NCI-H146 (cell line): Measurements from ENCODE around the gene PRKN.
A peak's percentile ranks its signal among the peaks of the same experiment; 100 is the strongest.

Experiments used
- DNase-seq: peaks from one replicate; lab custom pipeline; 2025; lab: John Stamatoyannopoulos, UW

PRKN gene

GRCh38 chr6:162187168-162187935 lies 540.2 kb downstream of the PRKN start:
- no peak for DNase-seq

GRCh38 chr6:162184465-162184864 lies 543.1 kb downstream of the PRKN start:
- no peak for DNase-seq

DNA sequence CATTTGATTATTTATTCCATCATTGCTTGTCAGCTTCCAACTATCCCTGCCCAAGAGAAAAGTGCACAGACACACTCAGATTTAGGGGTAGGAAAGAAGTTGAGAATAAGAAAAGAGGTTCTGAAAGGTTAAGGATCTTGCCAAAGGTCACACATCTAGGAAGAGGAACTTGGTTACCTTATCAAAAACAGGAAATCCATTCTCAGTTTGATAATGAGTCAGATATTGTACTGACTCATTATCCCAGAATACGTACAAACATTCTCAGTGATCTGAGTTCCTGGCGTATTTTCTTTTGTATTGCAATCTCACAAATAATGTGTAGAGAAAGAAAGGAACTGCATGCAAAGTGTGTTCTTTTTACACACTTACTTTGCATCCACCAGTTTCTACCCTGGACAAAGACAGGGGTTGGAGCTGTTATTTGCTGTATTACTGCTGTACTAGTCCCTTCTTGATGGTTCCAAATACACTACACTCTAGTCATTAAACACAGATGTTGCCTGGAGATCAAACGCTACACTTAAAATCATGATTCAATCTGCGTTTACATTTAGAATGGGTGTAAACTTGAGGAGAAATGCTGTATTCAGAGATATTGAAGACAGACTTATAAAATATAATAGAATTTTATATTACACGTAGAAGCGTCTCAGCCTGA lies 545.7 kb downstream of the PRKN start:
- no peak for DNase-seq

DNA sequence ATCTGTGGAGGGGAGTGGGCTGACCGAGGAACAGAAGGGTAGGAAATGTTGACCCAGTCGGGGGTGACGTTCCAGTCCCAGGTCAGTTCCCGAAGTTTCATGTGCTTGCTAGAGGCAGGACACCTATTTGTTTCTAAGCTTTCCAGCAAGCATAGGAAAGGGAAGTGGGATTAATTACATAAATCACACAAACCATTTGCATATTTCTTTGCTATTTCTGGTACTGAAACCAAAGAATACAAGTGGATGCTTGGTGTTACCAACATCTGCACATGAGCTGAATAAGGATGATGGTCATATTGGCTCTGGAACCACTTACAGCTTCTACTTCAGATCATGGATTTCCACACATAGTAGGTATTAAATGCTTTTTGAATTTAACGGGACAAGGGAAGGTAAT lies 546.5 kb downstream of the PRKN start:
- no peak for DNase-seq

GRCh38 chr6:162179196-162179951 lies 548.2 kb downstream of the PRKN start:
- DNase-seq, result no peak

DNA sequence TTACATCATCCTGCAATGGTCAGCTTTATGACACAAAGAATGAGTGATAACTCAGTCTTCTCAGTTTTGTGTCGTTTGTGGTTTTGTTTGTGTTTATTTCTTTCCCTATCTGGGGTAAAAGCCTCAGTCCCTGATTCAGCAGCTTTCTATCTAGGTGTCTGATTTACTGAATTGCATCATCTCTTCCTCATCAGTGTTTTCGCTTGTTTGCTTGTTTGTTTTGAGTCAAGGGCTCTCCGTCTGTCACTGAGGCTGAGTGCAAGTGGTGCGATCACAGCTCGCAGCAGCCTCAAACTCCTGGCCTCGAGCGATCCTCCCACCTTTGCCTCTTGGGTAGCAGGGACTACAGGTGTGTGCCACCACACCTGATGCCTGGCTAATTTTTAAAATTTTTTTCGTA lies 548.9 kb downstream of the PRKN start:
- DNase-seq, result no peak

- DNase-seq, result no peak
Observed at GRCh38 chr6:162178266-162178665, 549.3 kb downstream of the PRKN start.

DNA sequence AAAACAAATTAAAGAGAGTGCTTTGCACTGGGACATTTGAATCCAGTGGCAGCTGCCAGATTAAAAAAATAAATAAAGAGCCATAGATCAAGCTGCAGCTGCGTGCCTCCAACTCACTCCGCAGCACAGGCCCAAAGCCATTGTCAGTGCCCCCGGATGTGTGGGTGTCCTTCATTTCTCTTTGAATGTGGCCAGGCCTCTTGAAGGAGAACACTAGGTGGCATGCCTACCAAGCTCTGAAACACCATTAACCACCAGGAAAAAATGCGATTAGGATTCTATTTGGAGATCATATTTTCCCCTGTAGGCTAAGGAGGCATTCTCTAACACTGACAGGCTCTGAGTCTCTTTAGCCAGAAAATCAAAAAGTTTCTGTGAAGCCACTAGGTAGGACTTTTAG lies 549.8 kb downstream of the PRKN start:
- peak; percentile 84 for DNase-seq

GRCh38 chr6:162173466-162173865 lies 554.1 kb downstream of the PRKN start:
- peak; percentile 76 for DNase-seq

DNA sequence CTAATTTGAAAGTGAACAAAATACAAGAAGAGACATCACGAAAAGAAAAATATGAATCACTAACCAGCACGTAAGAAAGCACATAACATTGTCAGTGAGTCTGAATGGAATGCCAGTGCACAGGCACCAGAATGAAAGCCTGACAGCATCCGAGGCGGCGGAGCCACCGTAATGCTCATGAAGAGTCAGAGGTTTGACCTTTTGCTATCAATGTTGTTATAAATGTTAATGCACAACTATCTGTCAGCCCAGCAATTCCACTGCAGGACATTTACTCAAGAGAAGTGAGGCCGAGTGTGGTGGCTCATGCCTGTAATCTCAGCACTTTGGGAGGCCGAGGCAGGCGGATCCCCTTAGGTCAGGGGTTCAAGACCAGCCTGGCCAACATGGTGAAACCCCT lies 562.1 kb downstream of the PRKN start:
- DNase-seq, result no peak

- no peak for DNase-seq
Observed at GRCh38 chr6:162157167-162157870, 570.2 kb downstream of the PRKN start.

GRCh38 chr6:162156146-162156545 lies 571.4 kb downstream of the PRKN start:
- no peak for DNase-seq

DNA sequence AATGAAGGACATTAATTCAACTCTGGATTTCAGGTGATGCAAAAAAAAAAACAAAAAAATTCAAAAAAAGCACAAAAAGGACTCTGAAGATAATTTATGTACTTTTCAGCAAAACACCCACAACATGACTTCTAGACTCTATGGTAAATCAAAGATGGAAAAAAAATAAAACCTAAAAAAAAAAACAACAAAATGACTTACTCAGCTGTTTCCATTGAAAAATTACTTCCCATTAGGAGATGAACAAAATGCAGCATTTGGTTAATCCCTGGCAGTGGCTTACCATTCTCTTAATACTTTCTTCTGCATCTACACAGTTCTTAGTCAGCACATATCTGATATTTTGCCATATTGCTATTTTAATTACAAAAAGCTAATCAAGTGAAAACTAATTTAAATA lies 572.6 kb downstream of the PRKN start:
- no peak for DNase-seq

- no peak for DNase-seq
Observed at GRCh38 chr6:162154001-162154400, 573.6 kb downstream of the PRKN start.

GRCh38 chr6:162153120-162153519 lies 574.4 kb downstream of the PRKN start:
- no peak for DNase-seq

DNA sequence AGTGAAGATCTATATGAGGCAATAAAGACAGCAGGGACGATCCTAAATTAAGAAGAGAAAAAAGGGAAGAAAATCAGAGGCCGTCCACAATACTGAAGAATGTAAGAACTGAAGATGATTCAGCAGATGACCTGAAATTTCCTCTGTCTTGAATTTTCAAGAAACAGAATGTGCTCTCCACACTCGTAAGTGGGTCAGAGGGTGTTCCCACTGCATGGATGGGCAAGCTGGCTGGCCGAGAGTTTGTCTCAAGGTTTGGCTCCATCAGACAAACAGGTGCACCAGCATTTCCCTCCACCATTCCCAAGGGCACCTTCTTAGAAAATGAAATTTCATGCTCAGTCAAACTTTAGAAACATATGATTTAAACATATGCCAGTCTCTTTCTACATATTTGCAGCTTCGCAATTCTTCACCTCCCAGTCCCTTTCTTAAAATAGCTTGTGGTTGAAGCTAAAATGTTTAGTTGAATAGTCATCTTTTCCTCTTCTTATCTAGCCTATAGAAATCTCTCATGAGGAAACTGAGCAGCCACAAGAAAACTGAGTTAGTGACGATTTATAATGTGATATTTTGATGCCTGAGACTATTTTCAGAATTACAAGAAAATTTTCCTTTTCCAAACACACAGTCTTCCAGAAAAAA lies 576.4 kb downstream of the PRKN start:
- no peak for DNase-seq

DNA sequence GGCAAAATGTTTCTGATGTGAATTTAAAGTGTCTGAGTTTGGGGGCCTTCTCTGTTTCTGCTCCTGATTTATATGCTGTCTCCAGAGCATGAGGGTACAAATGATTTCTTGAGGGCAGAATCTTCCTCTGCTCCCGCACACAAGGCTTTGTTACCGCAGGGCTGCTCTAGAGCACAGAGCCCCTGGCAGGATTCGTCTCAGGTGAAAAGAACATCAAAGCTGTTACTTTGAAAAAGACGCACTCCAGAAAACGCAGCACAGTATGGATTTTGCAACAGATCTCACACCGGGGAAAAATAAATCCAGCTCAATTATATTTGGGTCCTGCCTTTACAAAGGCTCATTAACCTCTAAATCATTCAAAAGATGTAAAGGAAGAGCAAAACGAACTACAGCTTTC lies 577.3 kb downstream of the PRKN start:
- DNase-seq, result no peak

DNA sequence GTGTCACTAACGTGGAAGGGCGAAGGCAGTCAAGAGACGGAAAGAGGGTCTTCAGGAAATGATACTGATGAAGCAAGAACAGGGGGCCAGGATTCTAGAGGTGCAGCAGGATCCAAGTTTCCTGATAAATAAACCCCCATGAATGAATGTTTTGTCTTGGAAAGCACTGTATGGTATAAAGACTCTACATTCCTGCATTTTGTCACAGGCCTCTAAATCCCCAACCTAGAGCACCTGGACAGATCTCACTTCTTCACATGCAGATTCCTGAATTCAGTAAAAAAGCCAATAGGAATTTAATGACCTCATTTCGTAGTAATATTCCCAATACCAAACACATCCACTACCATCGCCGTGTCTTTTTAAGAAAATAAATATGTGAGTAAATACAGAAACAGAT lies 577.8 kb downstream of the PRKN start:
- DNase-seq, result no peak

GRCh38 chr6:162147805-162148204 lies 579.8 kb downstream of the PRKN start:
- DNase-seq, result no peak

DNA sequence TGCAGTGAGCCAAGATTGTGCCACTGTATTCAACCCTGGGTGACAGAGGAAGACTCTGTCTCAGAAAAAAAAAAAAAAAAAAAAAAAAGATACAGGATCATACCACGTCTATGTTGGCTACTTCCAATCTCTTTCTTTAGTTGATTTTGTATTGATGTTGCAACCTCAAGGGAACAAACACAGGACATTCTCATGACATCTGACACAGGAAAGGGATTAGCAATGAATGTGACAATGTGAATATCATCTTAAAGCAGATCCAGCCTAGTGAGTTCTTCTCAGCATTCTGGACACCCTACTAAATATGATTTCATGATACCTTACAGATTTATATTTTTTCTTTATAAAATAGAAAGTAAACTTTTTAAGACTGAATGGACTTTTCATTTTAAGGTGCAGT lies 580.3 kb downstream of the PRKN start:
- no peak for DNase-seq

- no peak for DNase-seq
Observed at GRCh38 chr6:162140251-162140852, 587.2 kb downstream of the PRKN start.

GRCh38 chr6:162125659-162126058 lies 601.9 kb downstream of the PRKN start:
- DNase-seq, result no peak
